A549 (cell line): ENCODE data around the gene MAPKAPK3.

Experiments used
- CTCF ChIP-seq: fragments of >200 bp; sonication (Bioruptor Twin); formaldehyde crosslinking; IDR thresholded peaks from 3 replicates; pipeline ENCODE4 v1.5.1; 2016
- EP300 ChIP-seq, 2 experiments: fragments of >200 bp; sonication (Bioruptor Twin); formaldehyde crosslinking; IDR thresholded peaks; 2 replicates in 1 of 2; 3 replicates in 1 of 2; pipeline ENCODE4 v1.6.1; 2016 to 2017
- ESRRA ChIP-seq: fragments of 150-350 bp; IDR thresholded peaks from 2 replicates; pipeline ENCODE4 v1.6.1; 2014; ENCODE audit warnings: mild to moderate bottlenecking, low read length, borderline replicate concordance
- POLR2A ChIP-seq: IDR thresholded peaks from 2 replicates; pipeline ENCODE4 v1.6.1; 2012; ENCODE audit warnings: mild to moderate bottlenecking, low read length
- RCOR1 ChIP-seq: fragments of 150-350 bp; IDR thresholded peaks from 2 replicates; pipeline ENCODE4 v1.6.1; 2014; ENCODE audit warnings: antibody characterized with exemption, low read length, low read depth
- RFX5 ChIP-seq: fragments of 450-650 bp; IDR thresholded peaks from 2 replicates; pipeline ENCODE4 v1.7.1; 2014; ENCODE audit warnings: antibody characterized with exemption, mild to moderate bottlenecking, moderate library complexity
- RNF2 ChIP-seq: fragments of 200-600 bp; sonication (generic); IDR thresholded peaks from 2 replicates; pipeline ENCODE4 v1.6.1; 2016; ENCODE audit warnings: low read depth, mild to moderate bottlenecking, antibody characterized with exemption, moderate library complexity, borderline replicate concordance
- TF ChIP-seq, protein P1 (sequence below): fragments of 250-450 bp; sonication (Bioruptor Pico); IDR thresholded peaks from 2 replicates; pipeline ENCODE4 v1.5.0; 2021; ENCODE audit warnings: mild to moderate bottlenecking, moderate library complexity, borderline replicate concordance

GRCh38 chr3:50592568-50592967 lies 24.4 kb upstream of the MAPKAPK3 start:
- TF ChIP-seq RCOR1 (no peak), CTCF (no peak), RFX5 (no peak), ESRRA (no peak), POLR2A (no peak), EP300 (IDR thresholded peaks at IDR 0.05) (no peak), RNF2 (no peak)
- TF ChIP-seq, protein P1, sequence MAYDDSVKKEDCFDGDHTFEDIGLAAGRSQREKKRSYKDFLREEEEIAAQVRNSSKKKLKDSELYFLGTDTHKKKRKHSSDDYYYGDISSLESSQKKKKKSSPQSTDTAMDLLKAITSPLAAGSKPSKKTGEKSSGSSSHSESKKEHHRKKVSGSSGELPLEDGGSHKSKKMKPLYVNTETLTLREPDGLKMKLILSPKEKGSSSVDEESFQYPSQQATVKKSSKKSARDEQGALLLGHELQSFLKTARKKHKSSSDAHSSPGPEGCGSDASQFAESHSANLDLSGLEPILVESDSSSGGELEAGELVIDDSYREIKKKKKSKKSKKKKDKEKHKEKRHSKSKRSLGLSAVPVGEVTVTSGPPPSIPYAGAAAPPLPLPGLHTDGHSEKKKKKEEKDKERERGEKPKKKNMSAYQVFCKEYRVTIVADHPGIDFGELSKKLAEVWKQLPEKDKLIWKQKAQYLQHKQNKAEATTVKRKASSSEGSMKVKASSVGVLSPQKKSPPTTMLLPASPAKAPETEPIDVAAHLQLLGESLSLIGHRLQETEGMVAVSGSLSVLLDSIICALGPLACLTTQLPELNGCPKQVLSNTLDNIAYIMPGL (CRISPR knock-in tag) = no peak
